HG02970 (cell line): ENCODE data around the gene DMRT2.

Experiments
- ATAC-seq: cut with Tn5 transposase; IDR thresholded peaks from one replicate; pipeline ENCODE4 v1.9.1; 2021; ENCODE audit warnings: mild to moderate bottlenecking, moderate library complexity, moderate number of reproducible peaks; ENCODE audit not compliant: unreplicated experiment, low FRiP score

Gene DMRT2

GRCh38 chr9:1046639-1047572 is 3.3 kb upstream of the DMRT2 start:
- no peak for ATAC-seq

DNA sequence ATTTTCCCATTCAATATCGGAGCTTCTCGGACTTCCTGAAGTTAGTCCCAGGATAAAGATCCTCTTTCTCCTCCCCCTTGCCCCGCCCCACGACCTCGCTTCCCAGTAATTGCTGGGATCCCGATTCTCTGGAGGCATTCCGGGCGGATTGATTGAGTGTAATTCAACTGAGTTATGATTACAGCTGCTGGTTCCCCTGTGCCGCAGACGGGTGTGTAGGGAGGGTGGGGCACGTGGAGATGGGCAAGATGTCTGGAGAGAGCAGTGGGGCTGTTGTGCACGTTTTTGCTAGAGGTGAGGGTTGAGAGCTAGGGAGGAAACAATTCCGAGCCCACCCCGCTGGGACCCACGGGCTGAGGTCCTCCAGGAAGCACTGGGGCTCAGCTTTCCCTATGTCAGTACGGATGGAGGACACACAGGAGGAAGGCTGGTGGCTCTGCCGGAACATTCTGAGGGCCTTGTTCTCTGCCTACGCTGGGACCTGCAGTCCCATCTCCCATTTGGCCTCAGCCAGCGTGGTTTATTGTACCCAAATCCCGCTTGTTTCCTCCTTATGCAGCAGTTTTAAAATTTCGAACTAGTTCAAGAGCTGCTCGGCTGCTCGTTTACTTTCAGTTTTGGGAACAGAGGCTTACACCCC is 2.4 kb upstream of the DMRT2 start:
- ATAC-seq = no peak

DNA sequence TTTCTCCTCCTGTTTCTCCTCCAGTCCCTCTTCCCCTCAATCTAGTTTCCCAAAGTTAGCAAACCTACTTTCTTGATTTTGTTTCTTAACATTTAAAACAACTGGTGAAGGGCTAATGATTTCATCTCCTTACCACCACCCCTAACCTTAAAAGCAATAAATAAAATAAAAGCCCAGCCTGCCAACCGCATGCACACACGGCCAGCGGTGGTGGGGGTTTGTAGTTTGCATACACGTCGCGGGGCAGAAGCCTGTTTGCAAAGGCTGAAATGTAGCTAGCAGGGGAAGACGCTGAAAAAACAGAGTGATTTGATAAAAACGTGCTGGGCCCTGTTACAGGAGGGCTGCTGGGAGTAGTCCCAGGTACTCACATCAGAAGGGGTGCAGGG is 1.9 kb upstream of the DMRT2 start:
- no peak for ATAC-seq

GRCh38 chr9:1048811-1049210 is 1.3 kb upstream of the DMRT2 start:
- ATAC-seq = no peak

GRCh38 chr9:1049641-1050040 is 516 bp upstream of the DMRT2 start:
- no peak for ATAC-seq

- ATAC-seq = no peak
Measured at GRCh38 chr9:1051210-1051583, 1.0 kb downstream of the DMRT2 start.

DNA sequence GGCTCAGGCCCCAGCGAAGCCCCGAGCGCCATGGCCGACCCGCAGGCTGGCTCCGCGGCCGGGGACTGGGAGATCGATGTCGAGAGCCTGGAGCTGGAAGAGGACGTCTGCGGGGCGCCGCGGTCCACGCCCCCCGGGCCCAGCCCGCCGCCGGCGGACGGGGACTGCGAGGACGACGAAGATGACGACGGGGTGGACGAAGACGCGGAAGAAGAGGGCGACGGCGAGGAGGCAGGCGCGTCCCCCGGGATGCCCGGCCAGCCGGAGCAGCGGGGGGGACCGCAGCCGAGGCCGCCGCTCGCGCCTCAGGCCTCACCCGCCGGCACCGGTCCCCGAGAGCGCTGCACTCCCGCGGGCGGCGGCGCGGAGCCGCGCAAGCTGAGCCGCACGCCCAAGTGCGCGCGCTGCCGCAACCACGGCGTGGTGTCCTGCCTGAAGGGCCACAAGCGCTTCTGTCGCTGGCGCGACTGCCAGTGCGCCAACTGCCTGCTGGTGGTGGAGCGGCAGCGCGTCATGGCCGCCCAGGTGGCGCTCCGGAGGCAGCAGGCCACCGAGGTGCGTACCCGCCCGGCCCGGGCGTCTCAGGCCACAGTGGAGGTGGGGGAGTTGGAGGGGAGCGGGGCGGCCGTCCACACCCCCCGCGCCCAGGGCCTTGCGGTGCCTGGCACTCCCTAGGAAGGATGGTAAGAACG is 1.6 kb downstream of the DMRT2 start:
- no peak for ATAC-seq

- ATAC-seq = no peak
Measured at GRCh38 chr9:1052365-1053281, 2.5 kb downstream of the DMRT2 start.

DNA sequence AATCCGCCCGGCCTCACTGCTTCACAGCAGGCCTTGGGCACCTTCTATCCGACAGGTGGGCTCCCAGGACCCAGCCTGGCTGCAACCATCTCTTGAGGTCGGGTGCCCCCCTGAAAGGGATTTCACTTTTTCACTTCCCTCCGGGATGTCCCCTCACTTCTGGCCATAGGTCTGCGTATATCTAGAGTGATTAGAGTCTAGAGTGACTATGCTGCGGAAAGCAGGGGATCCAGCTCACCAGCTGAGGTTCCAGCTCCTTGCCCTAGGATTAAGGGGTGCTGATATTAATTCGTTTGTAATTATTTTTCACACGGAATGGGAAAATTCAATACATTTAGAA is 3.1 kb downstream of the DMRT2 start:
- ATAC-seq = no peak

DNA sequence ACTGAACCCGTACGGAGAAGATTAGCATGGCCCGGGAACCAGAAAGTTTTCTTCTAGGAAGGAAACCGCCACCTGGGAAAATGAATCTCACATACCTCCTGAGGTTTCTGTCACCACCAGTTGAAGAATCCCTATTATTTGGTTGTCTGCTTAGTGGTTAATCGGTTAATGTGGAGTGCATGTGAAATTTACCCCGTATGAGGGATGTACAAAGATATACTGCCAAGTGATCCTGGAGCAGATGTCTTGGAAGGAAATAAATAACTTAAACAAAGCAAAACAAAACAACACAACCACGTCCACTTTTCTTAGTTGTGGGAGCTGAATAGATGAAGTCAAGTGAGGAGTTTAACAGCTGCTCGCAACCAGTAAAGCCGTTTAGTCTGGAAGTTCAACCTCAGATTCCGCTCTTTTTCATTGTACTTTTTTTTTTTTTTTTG is 3.8 kb downstream of the DMRT2 start:
- ATAC-seq = no peak

GRCh38 chr9:1055166-1055565 is 5.0 kb downstream of the DMRT2 start:
- ATAC-seq = no peak

DNA sequence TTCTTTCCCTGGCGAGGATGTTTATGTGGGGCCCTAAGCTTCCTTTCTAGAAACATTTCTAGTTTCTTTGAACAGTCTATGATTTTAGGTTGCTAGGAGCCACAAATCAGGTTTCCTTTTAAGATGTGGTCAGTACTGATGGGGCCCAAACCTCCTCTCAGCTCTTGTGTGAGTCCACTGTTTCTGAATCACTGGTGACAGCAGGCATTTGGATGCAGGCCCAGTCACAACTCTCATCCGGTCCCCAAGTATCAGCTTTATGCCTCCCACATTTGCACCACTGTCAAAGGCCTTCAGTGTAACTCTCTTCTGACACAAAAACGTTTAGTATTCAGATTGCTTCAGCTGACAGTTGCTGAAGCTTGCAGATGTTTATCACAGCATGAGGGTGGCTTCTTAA is 7.8 kb downstream of the DMRT2 start:
- no peak for ATAC-seq

- no peak for ATAC-seq
Measured at GRCh38 chr9:1058826-1059487, 8.8 kb downstream of the DMRT2 start.

- ATAC-seq = no peak
Measured at GRCh38 chr9:1065130-1065529, 15.0 kb downstream of the DMRT2 start.

- no peak for ATAC-seq
Measured at GRCh38 chr9:1070692-1071091, 20.5 kb downstream of the DMRT2 start.

- no peak for ATAC-seq
Measured at GRCh38 chr9:1071730-1072129, 21.6 kb downstream of the DMRT2 start.

- no peak for ATAC-seq
Measured at GRCh38 chr9:1073497-1073896, 23.3 kb downstream of the DMRT2 start.

DNA sequence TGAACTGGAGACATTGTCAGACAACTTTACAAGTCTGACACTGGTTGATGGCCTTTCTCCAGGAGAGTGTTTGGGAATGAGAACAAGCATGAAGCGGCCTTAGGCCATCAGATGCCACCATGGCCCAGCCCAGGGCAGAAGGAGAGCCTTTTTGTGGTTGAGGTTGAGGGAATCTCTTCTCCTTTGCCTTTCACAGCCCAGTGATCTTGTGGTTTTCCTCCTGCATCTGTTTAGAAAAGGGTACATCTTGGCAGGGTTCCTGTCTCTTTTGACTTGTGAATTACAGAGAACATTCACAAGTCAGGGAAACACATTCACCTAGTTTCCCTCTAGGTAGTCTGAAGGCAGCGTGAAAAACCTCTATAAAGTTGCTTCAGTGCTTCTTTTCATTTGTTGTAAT is 27.5 kb downstream of the DMRT2 start:
- ATAC-seq = no peak

DNA sequence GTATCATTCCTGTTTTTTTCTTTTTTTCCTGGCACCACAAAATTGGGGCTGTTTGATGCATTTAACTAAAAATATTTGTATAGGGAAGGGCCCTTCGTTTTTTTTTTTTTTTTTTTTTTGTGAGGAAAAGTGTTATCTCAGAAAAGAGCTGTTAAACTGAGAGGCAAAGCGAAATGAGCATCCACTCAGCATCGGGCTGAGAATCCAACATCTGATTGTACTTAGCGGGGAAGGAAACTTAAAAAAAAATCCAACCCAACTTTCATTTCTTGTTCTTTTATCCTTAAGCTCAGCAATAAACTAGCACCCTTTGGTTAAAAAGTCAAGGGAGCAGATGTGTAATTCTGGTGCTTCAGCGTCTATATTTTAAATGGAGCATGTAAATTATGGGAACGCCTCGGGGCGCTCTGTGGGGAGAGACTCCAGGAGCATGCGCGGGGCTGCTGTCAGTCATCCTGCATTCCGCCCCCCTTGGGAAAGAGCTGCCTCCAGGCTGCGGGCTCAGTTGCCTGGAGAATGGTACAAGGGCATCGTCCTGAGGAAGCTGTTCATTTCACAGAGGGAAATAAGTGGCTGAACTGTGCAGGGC is 33.3 kb downstream of the DMRT2 start:
- ATAC-seq = no peak

DNA sequence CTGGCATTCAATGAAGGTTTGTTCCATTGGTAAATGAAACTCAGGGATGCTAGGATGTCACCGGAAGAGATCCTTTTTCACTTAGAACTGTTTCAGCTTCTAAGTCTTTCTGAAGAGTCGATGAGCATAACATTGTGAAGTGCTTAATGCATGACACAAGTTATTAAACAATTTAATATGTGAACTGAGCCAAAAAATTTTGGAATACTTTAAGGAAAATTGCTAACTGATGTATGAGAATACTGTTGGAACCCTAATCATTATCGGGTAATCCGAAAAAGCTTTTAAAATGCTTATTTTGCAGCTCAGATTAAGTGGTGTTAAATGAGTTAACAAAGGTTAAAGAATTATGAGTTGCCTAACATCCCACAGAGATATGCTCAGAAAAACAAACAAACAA is 34.9 kb downstream of the DMRT2 start:
- no peak for ATAC-seq
